Measurements from ENCODE around the gene CT47A1. TPM values are rescaled to one million over a fixed set of nuclear protein-coding genes. Genes with fewer than 3 reads are reported as not detected.

The CT47A1 gene
- polyA plus RNA-seq, 3 donors, result not detected

Small RNA genes lying within 50 kb of the gene (small RNA-seq; reads per million reads assigned to genes)
- gene AL670379.1 (ENCODE audit: insufficient read length, low read depth), result not detected
- gene AL670379.10 (ENCODE audit: insufficient read length, low read depth), result not detected
- not detected for gene AL670379.11 (ENCODE audit: insufficient read length, low read depth)
- gene AL670379.12 (ENCODE audit: insufficient read length, low read depth), result not detected
- gene AL670379.2 (ENCODE audit: insufficient read length, low read depth), result not detected
- not detected for gene AL670379.3 (ENCODE audit: insufficient read length, low read depth)
- gene AL670379.4 (ENCODE audit: insufficient read length, low read depth), result not detected
- gene AL670379.5 (ENCODE audit: insufficient read length, low read depth), result not detected
- gene AL670379.6 (ENCODE audit: insufficient read length, low read depth), result not detected
- gene AL670379.7 (ENCODE audit: insufficient read length, low read depth), result not detected
- not detected for gene AL670379.8 (ENCODE audit: insufficient read length, low read depth)
- not detected for gene AL670379.9 (ENCODE audit: insufficient read length, low read depth)

Other genes with a start within 250 kb of the CT47A1 start
- gene CT47B1, start 109.9 kb downstream of the CT47A1 start, polyA plus RNA-seq, result not detected
- gene CT47A11, start 48.6 kb downstream of the CT47A1 start, polyA plus RNA-seq, result not detected
- gene CT47A10, start 43.7 kb downstream of the CT47A1 start, polyA plus RNA-seq, result not detected
- gene CT47A9, start 38.9 kb downstream of the CT47A1 start, polyA plus RNA-seq, result not detected
- not detected for gene CT47A8, start 34.0 kb downstream of the CT47A1 start, polyA plus RNA-seq
- not detected for gene CT47A7, start 29.2 kb downstream of the CT47A1 start, polyA plus RNA-seq
- not detected for gene CT47A6, start 24.3 kb downstream of the CT47A1 start, polyA plus RNA-seq
- not detected for gene CT47A5, start 19.4 kb downstream of the CT47A1 start, polyA plus RNA-seq
- gene CT47A4, start 14.6 kb downstream of the CT47A1 start, polyA plus RNA-seq, result not detected
- not detected for gene CT47A3, start 9.7 kb downstream of the CT47A1 start, polyA plus RNA-seq
- gene CT47A2, start 4.8 kb downstream of the CT47A1 start, polyA plus RNA-seq, result not detected
- gene GLUD2, start 61.9 kb upstream of the CT47A1 start, polyA plus RNA-seq, result under 1 TPM; 0.44 to 0.55 (median 0.47) TPM

All from CD14-positive monocyte (primary cell).